ACC112 (cell line): ENCODE data around the gene SIDT2.
A peak's percentile ranks its signal among the peaks of the same experiment; 100 is the strongest.
"Not testable (repeated sequence)": the region's sequence is repeated elsewhere in the genome, so short reads cannot be mapped to it uniquely, and the experiment has no call there.

Experiments
- H2AFZ ChIP-seq: fragments of 200-600 bp; sonication (generic); one replicate; pipeline ENCODE4 v1.6.0; 2017; ENCODE audit warnings: antibody characterized with exemption, low read length; ENCODE audit not compliant: unreplicated experiment
- H3K27ac ChIP-seq: fragments of 200-600 bp; sonication (generic); 2 replicates; pipeline ENCODE4 v1.5.1; 2014; ENCODE audit warnings: low read depth, mild to moderate bottlenecking, antibody characterized with exemption, low read length, moderate library complexity
- H3K27me3 ChIP-seq: fragments of 200-600 bp; sonication (generic); 2 replicates; pipeline ENCODE4 v1.6.1; 2014; ENCODE audit warnings: mild to moderate bottlenecking, antibody characterized with exemption, low read length, moderate library complexity, mixed read lengths; ENCODE audit not compliant: insufficient read depth
- H3K36me3 ChIP-seq: fragments of 200-600 bp; sonication (generic); 2 replicates; pipeline ENCODE4 v1.6.1; 2016; ENCODE audit warnings: mild to moderate bottlenecking, antibody characterized with exemption, low read length, moderate library complexity, mixed read lengths; ENCODE audit not compliant: insufficient read depth
- H3K4me1 ChIP-seq: fragments of 200-600 bp; sonication (generic); one replicate; pipeline ENCODE4 v1.6.1; 2016; ENCODE audit warnings: low read length, mixed read lengths; ENCODE audit not compliant: insufficient read depth, unreplicated experiment, control insufficient read depth
- H3K4me3 ChIP-seq: fragments of 200-600 bp; sonication (generic); 2 replicates; pipeline ENCODE4 v1.5.1; 2014; ENCODE audit warnings: mild to moderate bottlenecking, low read depth, low read length
- H3K79me2 ChIP-seq: fragments of 200-600 bp; sonication (generic); one replicate; pipeline ENCODE4 v1.6.0; 2016; ENCODE audit warnings: low read length; ENCODE audit not compliant: control insufficient read depth, unreplicated experiment, insufficient read depth

The SIDT2 gene

DNA sequence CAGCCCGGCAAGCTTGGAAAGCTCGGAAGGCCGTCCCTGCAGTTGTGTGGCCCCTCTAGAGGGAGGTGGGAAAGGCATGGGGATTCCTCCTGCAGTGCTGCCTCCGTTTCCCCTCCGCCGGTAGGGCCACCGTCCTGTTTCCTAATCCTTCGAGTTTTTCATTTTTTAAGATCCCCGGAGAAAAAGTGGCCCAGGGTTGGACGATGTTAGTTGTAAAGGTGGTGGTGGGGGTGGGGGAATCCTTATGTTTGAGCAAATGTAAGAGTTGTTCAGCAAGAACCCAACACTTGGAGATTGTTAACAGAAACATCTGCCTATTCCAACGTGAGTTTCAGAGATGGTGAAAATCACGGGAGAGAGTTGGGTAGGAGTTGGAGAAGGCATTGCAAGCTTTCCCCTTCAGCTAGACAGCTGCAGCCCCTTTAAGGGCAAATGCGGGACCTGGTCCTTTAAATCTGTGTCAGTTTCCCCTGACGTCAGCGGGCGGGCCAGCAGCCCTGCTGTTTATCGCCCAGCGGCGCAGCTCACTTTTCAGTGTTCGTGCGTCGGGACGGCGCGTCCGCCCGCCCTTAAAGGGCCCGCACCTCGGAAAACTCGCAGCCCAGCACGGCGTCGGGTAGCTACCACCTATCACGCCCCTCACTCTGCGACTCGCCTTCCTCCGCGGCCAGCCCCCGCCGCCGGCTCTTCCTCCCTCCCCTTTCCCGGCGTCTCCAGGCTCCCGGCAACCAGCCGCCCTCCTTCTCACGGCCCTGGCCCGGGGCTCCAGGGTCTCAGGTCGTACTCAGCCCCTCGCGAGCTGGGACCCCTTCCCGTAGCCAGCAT lies at the start of gene SIDT2:
Gene SIDT2 (plus strand): TSS at position 534 of the 825 bp plus-strand sequence. CDS start 521 bp downstream, outside the sequence.
- Histone ChIP-seq H3K4me3 (peak within 1 kb of the TSS; percentile 80), H3K27ac (peak within 1 kb of the TSS; percentile 46), H3K27me3 (no peaks in the 10 kb centered on the region), H3K36me3 (no peaks in the 10 kb centered on the region), H2AFZ (peak within 1 kb of the TSS; percentile 86), H3K4me1 (peaks cover 26% of the 10 kb centered on the region), H3K79me2 (peaks cover 11% of the 10 kb centered on the region)

- H3K79me2 ChIP-seq, H3K27ac ChIP-seq, H3K4me3 ChIP-seq, H3K36me3 ChIP-seq, H2AFZ ChIP-seq, H3K4me1 ChIP-seq: not testable (repeated sequence)
- H3K27me3 ChIP-seq, result peaks cover 22% of the 10 kb centered on the region
Measured at GRCh38 chr11:117130396-117130795, 48.1 kb upstream of the SIDT2 start.

DNA sequence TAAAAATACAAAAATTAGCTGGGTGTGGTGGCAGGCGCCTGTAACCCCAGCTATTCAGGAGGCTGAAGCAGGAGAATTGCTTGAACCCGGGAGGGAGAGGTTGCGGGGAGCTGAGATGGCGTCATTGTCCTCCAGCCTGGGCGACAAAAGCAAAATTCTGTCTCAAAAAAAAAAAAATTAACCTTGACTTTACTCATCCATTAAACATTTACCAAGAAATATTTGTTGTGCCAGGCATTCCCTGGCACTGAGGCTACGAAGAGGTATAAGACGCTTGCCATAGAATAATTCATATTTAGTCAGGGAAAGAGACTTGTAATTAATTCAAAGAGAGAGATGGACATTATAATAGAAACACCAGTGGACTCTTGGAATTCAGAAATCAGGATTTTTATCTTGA lies 47.7 kb upstream of the SIDT2 start:
- Histone ChIP-seq H3K4me3 (no peak overlapping the region), H3K79me2 (no peaks in the 10 kb centered on the region), H3K27me3 (peaks cover 18% of the 10 kb centered on the region), H3K36me3 (no peaks in the 10 kb centered on the region), H3K27ac (no peak overlapping the region), H2AFZ (no peak overlapping the region), H3K4me1 (no peaks in the 10 kb centered on the region)

DNA sequence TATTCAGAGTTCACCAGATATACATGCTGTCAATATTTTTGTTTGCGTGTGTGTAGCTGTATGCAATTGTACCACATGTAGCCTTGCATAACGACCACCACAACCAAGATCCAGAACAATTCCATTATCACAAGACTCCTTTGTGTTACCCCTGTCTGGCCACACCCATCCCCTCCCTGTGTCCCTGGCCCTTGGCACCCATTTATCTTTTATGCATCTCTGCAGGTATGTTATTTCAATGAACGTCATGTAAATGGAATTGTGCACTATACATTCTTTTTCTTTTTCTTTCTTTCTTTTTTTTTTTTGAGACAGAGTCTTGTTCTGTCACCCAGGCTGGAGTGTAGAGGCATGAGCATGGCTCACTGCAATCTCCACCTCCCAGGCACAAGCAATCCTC lies 44.1 kb upstream of the SIDT2 start:
- Histone ChIP-seq H3K27ac (no peak overlapping the region), H2AFZ (no peak overlapping the region), H3K4me1 (no peaks in the 10 kb centered on the region), H3K27me3 (no peaks in the 10 kb centered on the region), H3K79me2 (no peaks in the 10 kb centered on the region), H3K4me3 (no peak overlapping the region), H3K36me3 (no peaks in the 10 kb centered on the region)

GRCh38 chr11:117134979-117135378 lies 43.6 kb upstream of the SIDT2 start:
- H3K79me2 ChIP-seq, H3K36me3 ChIP-seq, H2AFZ ChIP-seq, H3K27ac ChIP-seq, H3K4me3 ChIP-seq, H3K27me3 ChIP-seq, H3K4me1 ChIP-seq: not testable (repeated sequence)

- not testable (repeated sequence) for H3K79me2 ChIP-seq, H3K27ac ChIP-seq, H3K36me3 ChIP-seq, H3K4me1 ChIP-seq, H3K4me3 ChIP-seq, H3K27me3 ChIP-seq, H2AFZ ChIP-seq
Measured at GRCh38 chr11:117137223-117138086, 41.1 kb upstream of the SIDT2 start.

GRCh38 chr11:117143390-117143789 lies 35.2 kb upstream of the SIDT2 start:
- Histone ChIP-seq H3K27ac (peak overlapping the region; percentile 72), H3K27me3 (no peaks in the 10 kb centered on the region), H3K79me2 (peaks cover 42% of the 10 kb centered on the region), H3K4me1 (peaks cover 21% of the 10 kb centered on the region), H3K36me3 (0 out of 2 replicates have a peak, but pooled peaks cover 8% of the 10 kb centered on the region), H2AFZ (peak overlapping the region; percentile 94), H3K4me3 (peak overlapping the region; percentile 97)

- peak within 1 kb of the TSS; percentile 94 for H2AFZ ChIP-seq
- peak within 1 kb of the TSS; percentile 72 for H3K27ac ChIP-seq
- H3K36me3 ChIP-seq, result 0 out of 2 replicates have a peak, but pooled peaks cover 11% of the 10 kb centered on the region
- peaks cover 48% of the 10 kb centered on the region for H3K79me2 ChIP-seq
- peak within 1 kb of the TSS; percentile 97 for H3K4me3 ChIP-seq
- peaks cover 21% of the 10 kb centered on the region for H3K4me1 ChIP-seq
- no peaks in the 10 kb centered on the region for H3K27me3 ChIP-seq
Measured at GRCh38 chr11:117143871-117144476, 34.6 kb upstream of the SIDT2 start, which contains the start of gene PAFAH1B2. TSS of gene PAFAH1B2 (plus strand) at chr11:117144287. CDS start at chr11:117152448, 8,161 bp downstream.

DNA sequence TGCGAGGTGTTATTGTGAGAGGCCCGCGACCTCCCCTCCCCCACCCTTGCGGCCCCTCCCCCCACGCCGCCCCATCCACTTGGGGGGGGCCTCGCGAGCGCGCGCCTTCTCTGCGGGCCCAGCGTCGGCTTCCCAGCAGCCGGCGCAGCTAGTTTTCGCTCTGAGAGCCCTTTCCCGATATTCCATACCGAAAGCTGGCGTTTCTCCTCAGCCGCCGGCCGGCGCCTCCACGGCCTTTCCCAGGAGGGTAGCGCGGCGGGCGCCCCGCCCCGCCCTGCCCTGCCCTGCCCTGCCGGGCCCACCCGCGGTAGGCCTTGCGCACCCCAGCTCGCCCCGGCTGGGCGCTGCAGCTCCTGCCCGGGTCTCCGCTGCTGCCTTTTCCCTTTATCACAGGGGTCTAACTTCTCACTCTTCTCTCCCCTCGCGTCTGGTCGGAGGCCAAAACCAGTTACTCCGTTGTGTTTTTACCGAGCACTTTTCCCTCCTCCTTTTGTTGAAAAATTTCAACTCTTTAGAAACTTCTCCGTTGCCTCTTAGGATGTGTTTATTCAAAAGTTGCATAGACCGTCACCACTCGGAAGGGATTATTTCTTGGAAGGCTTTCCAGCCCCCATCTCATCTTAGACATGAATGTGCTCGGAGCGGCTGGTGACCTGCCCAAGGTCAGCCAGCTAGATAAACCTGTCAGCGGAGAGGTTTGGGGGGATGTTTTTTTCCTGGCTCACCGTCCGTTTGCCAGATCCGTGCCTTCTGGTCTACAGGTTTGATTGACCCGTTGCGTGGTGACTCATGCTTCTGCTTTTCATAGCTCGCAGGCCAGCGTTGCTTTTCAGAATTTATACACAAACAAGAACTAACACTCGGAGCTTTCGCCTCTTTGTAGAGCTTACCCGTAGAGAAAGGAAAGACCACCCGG lies 33.8 kb upstream of the SIDT2 start:
- Histone ChIP-seq H3K79me2 (peaks cover 53% of the 10 kb centered on the region), H3K36me3 (0 out of 2 replicates have a peak, but pooled peaks cover 11% of the 10 kb centered on the region), H3K27ac (peak overlapping the region; percentile 72), H2AFZ (peak overlapping the region; percentile 72), H3K4me1 (peaks cover 21% of the 10 kb centered on the region), H3K4me3 (peak overlapping the region; percentile 97), H3K27me3 (no peaks in the 10 kb centered on the region)
